Measurements from ENCODE around the gene FSTL4. TPM values are rescaled to one million over a fixed set of nuclear protein-coding genes. Genes with fewer than 3 reads are reported as not detected.
"Not testable (repeated sequence)": the region's sequence is repeated elsewhere in the genome, so short reads cannot be mapped to it uniquely, and the experiment has no call there.

FSTL4 gene
- total RNA-seq, 1 experiment from 2014 or later = not detected

DNA sequence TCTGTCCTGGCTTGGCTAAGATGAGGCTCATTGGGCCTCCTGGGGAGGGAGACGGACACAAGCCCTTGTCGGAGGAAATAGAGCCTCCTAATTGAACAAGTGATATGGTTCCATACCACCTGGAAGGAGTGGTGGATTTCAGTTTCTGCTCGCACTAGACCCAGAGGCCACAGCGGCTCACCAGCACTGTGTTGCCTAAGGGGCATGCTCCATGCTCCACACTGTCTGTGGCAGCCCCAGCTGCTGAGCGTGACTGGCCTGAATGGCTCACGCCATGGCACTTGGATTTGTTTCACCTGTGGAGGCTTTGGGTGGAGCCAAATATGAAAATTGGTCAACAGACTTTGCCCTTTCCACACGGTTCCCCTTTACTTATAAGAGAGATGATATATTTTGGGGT, 379.4 kb downstream of the FSTL4 start:
- in situ Hi-C loops (cut with HindIII; ENCODE audit: low pct_unique_long_range_greater_than_20kb, low sequenced_read_pairs) = no loop called here
- no peak for DNase-seq (ENCODE audit: low read depth)

DNA sequence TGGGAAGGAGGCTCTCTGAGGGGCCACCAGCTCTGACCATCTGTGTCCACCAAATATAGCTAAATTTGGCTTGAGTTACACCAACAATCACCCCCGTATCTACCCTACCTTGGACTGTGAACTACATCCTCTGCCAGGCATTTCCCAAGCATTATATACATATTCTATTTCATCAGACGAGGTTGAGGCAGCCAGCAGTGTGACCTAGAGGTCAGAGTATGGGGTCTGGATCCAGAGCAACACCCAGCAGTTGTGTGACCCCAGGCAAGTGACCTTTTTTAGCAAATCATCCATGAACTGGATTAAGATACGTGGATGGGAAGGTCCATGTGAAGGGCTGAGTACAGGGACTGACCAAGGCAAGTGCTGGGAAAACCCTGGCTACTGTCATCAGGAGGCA, 379.9 kb downstream of the FSTL4 start:
- DNase-seq (ENCODE audit: low read depth) = no peak
- in situ Hi-C loops (cut with HindIII; ENCODE audit: low pct_unique_long_range_greater_than_20kb, low sequenced_read_pairs) = no loop called here

DNA sequence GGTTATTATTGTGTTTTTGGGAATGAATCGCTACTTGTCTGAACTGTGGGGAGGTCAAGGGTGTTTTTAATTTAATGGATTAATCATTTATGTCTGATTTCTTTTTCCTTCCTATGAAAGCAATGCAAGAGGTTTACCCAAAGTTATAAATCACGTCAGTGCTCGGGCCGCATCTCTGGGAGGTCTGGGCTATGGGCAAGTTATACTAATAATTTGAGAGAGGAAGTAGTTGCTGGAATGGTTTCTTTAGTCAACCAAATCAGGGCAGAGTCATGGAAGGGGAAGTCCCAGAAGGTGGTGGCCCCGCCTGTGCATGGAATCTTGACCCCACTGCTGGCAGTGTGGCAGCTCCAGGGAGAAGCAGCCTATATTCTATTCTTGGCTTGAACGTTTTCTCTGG, 380.3 kb downstream of the FSTL4 start:
- in situ Hi-C loops (cut with HindIII; ENCODE audit: low pct_unique_long_range_greater_than_20kb, low sequenced_read_pairs) = no loop called here
- peak; percentile 50 for DNase-seq (ENCODE audit: low read depth)

DNA sequence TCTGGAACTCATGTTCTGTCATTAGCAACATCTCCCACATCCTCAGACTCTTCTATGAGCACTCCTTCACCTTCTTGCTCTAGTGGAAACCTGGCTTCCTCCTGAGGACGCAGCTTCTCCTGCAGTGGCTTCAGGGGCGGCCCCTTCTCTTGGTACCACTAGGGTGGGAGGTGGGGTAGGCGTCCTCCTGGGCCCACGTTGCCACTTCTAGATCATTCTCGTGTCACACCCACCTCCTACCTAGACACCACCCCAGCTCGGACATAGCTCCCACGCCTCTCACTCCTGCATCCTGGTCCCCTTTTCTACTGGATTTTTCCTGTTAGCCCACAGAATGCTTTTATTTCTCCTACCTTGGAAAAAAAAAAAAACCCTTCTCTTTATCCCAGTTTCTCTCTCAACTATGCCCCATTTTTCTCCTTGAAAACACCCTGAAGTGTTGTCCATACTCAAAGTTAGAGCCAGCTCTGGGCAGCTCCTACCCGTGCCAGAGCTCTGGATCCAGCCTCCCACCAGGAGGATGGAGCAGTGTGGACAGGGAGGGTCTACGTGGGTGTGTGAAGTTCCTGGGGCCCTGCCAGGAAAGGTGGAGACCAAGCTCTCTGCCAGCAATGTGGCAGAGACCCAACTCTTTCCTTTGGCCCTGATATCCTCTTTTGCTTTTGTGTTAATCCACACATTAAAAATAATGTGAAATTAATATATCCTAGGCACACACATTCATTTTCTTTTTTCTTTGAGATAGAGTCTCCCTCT, 381.3 kb downstream of the FSTL4 start:
- in situ Hi-C loops (cut with HindIII; ENCODE audit: low pct_unique_long_range_greater_than_20kb, low sequenced_read_pairs) = no loop called here
- no peak for DNase-seq (ENCODE audit: low read depth)

DNA sequence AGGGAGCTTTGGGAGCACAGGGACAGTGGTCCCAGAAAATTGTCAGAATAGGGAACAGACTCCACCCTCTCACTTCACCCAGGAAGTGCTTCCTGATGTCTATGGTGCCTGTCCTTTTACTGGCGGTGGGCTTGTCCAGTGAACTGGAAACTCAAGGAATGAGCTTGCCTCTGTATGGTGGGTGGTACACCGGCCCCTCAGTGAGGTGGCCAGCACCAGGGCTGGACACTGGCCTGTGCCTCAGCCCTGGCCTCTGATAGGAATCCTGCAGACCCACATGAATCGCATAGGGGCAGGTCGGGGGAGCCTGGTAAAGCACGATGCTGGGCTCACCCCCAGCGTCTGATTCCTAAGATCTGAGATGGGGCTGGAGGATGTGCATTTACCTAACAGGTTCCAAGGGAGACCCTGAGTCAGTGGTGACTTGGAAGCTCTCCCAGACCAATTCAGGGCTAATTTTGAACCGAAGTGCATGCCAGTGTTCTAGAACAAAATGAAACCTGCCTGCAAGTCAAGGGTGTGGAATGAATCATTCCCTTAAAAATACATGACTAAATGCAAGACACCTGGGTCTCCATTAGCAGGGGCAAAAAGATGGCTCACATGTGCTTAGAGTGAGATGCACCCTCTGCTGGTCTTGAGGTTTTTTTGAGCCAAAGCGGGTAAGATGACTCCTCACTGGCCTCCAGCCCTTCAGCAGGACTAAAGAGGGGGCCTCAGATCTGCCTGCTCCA, 382.2 kb downstream of the FSTL4 start:
- no peak for DNase-seq (ENCODE audit: low read depth)
- in situ Hi-C loops (cut with HindIII; ENCODE audit: low pct_unique_long_range_greater_than_20kb, low sequenced_read_pairs) = no loop called here

DNA sequence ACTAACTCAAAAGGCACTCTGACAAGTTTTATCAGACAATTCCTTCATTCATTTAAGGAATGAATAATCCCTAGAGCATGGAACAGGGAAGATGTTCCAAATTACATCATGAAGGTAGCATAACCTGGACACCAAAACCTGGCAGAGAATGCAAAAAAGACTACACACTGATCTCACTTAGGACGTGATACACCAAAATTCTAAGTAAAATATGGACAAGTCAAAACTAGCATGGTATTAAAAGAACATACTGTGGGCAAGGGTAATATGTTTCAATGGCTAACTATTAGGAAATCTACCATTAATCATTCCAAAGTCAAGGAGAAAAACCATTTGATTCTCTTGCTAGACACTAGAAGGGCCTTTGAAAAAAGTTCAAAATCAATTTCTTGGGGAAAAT, 384.0 kb downstream of the FSTL4 start:
- in situ Hi-C loops (cut with HindIII; ENCODE audit: low pct_unique_long_range_greater_than_20kb, low sequenced_read_pairs) = no loop called here
- DNase-seq (ENCODE audit: low read depth) = no peak

DNA sequence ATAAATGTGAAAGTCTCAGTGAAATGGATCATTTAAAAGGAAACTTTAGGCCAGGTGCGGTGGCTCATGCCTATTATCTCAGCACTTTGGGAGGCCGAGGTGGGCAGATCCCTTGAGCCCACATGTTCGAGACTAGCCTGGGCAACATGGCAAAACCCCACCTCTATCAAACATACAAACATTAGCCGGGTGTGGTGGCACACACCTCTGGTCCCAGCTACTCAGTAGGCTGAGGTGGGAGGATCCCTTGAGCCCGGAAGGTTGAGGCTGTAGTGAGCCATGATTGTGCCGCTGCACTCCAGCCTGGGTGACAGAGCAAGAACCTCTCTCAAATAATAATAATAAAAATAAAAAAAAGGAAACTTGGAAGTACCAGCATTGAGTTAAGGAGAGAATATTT, 384.4 kb downstream of the FSTL4 start:
- no peak for DNase-seq (ENCODE audit: low read depth)
- in situ Hi-C loops (cut with HindIII; ENCODE audit: low pct_unique_long_range_greater_than_20kb, low sequenced_read_pairs) = no loop called here

DNA sequence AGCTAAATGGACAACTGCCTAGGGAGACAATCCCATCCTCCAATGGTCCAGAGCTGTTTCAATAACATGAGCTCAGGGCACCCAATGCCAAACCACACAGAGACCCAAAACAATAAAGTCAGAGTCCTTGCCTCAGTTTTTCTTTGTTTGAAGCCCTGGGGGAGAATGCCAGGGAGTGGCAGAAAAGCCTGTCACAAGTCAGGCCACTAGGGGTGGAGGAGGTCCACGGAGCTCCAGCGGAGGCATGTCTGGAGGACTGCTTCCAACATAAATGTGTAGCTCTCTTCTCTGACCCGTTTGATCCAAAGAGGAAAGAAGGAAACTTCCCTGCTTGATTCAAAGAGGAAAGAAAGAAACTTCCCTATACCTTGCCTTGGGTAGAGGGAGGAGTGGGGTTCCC, 385.3 kb downstream of the FSTL4 start:
- in situ Hi-C loops (cut with HindIII; ENCODE audit: low pct_unique_long_range_greater_than_20kb, low sequenced_read_pairs) = no loop called here
- DNase-seq (ENCODE audit: low read depth) = no peak

DNA sequence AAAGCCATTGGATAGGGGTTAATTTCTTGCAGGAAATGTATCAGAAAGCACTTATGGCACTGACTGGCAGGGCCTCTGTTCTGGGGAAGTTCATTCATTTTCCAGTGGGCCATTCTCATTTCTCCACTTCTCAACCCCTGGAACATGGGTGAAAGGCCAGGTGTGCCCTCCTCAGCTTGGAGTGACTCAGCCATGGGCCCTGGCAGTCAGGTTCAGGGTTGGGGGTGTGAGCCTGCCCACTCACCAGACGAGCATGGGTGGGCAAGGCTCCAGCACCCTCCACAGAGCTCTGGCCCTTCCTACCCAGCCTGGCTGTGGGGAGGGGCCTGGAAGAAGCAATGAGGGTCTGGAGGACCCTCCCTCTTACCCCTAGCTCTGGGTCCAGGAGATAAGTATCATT, 386.2 kb downstream of the FSTL4 start:
- in situ Hi-C loops (cut with HindIII; ENCODE audit: low pct_unique_long_range_greater_than_20kb, low sequenced_read_pairs) = no loop called here
- DNase-seq (ENCODE audit: low read depth) = no peak

DNA sequence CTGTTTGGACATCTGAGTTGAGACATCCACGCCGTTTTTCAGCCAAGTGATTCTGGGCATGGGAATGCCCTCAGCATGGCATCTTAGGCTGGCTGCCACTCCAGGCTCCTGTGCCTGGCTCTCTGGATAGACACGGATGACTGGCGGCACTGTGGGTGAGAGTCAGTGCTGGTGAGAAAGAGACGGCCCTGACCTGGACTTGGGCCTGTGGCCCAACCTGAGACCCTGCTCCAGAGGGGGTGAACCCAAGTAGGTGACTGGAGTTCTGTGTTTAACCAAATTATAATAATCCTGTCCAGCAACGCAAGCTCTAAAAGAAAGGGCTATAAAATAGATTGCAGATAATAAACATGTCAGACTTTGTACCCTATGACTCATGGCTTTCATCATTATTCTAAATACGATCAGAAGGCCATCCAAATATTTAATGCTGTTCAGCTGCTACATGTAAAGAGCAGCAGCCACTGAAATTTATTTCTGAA, 386.6 kb downstream of the FSTL4 start:
- in situ Hi-C loops (cut with HindIII; ENCODE audit: low pct_unique_long_range_greater_than_20kb, low sequenced_read_pairs) = no loop called here
- peak; percentile 51 for DNase-seq (ENCODE audit: low read depth)

DNA sequence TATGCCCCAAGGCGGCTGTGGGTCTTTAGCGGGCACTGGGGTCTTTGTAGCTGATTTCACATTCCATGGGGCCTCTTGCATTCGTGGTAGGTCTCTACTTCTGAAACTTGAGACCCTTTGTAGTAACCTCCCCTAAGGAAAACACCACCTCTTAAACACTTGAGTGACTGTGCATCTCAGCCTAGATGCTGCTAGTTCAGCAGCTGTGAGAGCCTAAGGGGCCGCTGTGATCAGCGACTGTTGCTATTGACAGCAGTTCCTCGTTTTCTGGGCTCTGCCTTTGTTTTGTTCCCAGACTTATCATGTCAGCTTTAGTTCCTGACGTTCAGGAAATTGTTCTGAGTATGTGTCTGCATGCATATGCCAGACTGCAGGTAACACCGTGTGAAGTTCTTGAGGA, 389.4 kb downstream of the FSTL4 start:
- in situ Hi-C loops (cut with HindIII; ENCODE audit: low pct_unique_long_range_greater_than_20kb, low sequenced_read_pairs) = no loop called here
- no peak for DNase-seq (ENCODE audit: low read depth)

DNA sequence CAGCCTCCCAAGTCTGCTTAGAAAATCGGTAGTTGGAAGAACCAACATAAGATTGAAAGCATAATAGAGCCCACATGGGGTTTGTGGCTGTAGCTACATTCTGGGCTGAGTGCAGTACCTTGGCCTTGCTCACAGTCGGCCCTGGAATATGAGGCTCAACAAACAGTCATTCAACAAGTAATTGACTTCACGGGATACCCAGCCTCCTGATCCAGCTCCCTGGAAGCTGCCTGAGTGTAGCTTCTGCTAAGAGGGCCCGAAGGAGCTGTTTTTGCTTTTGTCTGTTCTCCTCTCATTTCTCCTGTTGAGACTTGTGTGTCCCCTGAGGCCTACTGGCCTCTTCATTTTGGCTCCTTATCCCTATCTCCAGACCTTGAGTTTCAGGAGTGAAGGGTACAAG, 389.8 kb downstream of the FSTL4 start:
- in situ Hi-C loops (cut with HindIII; ENCODE audit: low pct_unique_long_range_greater_than_20kb, low sequenced_read_pairs) = no loop called here
- DNase-seq (ENCODE audit: low read depth) = no peak

DNA sequence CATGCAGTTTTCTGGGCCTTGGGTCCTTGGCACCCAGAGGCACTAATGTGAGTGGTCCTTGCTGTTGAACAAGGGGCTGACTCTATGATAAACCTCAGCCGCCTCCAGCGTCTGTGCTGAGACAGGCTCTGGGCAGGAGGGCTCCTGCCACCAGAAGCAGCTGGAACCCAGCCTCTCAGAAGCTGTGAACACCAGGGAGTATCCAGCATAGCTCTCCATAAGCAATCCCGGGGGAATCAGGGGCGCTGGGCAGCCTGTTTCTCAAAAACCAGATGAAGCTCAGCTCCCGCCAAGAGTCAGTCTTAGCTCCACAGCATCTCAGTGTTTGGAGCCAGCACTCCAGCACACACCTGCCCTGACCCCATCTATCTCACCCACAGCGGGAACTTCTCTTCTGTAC, 390.3 kb downstream of the FSTL4 start:
- DNase-seq (ENCODE audit: low read depth) = no peak
- in situ Hi-C loops (cut with HindIII; ENCODE audit: low pct_unique_long_range_greater_than_20kb, low sequenced_read_pairs) = no loop called here

DNA sequence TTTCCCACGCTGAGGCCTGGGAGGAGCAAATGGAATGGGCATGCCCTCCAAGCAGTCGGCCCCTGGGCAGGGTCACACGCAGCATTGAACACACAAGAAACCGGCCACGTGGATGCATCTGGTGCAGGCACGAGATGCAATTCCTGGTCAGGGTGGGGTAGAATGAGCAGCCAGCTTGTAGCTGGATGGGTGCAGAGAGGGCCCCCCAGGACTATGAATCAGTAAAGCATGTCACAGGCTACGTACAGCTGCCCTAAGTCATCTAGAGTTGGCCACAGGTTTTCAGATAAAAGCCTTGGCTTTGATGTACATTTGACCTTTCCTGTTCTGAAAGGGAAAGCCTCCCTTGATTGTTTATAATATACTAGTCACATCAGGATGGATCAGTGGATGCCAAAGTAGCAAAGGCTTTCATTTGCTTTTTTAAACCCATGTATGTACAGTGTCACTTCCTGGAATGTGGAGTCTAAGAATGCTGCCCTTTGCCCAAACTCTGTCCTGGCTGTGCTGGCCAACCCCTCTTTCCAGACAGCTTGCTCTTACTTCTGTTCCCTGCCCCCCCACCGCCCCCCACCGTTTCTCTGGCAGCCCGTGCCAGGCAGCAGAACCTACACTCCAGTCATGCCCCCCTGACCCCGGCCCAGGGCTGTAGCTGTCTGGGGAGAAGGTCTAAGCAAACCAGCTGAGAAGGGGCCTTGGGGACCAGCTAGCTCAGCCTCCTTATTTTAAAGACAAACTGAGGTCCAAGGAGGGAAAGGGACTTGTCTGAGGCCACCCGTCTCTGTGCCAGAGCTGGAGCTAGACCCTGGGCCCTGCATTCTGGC, 391.3 kb downstream of the FSTL4 start:
- no peak for DNase-seq (ENCODE audit: low read depth)
- in situ Hi-C loops (cut with HindIII; ENCODE audit: low pct_unique_long_range_greater_than_20kb, low sequenced_read_pairs) = no loop called here

DNA sequence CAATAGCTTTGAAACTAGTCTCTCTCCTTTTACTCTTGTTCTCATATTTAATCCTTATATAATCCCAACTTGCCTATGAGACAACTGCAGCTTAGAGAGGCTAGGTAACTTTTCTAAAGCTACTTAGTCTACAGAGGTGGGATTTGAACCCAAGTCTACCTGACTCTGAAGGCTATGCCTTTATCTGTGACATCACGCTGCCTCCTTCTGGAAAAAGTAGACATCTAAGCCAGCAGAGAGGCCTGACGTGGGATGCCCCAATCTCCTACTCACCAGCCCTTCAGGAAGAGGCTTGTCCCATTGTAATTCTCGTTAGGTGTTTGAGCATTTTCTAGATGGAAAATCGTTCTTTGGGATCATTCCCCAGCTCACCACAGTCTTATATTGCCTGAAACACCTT, 393.0 kb downstream of the FSTL4 start:
- no peak for DNase-seq (ENCODE audit: low read depth)
- in situ Hi-C loops (cut with HindIII; ENCODE audit: low pct_unique_long_range_greater_than_20kb, low sequenced_read_pairs) = no loop called here

DNA sequence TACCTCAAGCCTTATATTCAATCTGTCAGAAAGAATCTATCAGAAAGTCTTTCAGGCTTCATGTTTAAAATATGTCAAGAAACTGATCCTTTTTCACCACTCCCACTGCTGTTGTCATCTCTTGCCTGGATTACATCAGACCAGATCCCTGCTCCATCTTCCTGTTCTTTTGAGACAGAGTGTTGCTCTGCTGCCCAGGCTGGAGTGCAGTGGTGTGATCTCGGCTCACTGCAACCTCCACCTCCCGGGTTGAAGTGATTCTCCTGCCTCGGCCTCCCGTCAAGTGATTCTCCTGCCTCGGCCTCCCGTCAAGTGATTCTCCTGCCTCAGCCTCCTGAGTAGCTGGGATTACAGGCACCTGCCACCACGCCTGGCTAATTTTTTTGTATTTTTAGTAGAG, 396.2 kb downstream of the FSTL4 start:
- DNase-seq (ENCODE audit: low read depth); in situ Hi-C loops (cut with HindIII; ENCODE audit: low pct_unique_long_range_greater_than_20kb, low sequenced_read_pairs): not testable (repeated sequence)

DNA sequence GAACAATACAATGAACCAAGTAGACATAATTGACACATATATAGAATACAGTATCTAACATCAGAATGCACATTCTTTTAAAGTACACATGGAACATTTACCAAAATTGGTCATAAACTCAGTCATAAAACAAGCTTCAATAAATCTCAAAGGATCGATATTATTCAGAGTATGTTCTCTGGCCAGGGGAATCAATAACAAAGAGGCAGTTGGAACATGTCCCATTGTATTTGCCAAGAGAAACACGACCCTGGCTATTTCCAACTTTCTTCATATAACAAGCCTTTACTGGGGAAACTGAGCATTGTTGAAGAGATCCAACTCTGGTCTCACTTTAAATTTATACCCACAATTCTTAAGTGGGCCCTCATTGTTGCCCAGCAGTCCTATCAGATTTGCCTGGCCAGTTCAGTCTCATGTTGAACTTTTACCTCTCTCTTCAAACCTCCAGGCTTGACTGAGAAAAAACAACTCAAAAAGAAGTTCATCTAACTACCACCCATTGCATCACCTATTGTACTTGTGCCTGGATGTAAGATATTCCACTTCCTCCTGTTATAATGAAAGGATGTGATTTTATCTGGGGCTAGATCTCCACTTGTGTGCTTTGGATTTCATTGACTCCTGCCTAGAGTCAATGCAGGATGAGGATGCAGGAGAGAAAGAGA, 398.1 kb downstream of the FSTL4 start:
- no peak for DNase-seq (ENCODE audit: low read depth)
- in situ Hi-C loops (cut with HindIII; ENCODE audit: low pct_unique_long_range_greater_than_20kb, low sequenced_read_pairs) = no loop called here

DNA sequence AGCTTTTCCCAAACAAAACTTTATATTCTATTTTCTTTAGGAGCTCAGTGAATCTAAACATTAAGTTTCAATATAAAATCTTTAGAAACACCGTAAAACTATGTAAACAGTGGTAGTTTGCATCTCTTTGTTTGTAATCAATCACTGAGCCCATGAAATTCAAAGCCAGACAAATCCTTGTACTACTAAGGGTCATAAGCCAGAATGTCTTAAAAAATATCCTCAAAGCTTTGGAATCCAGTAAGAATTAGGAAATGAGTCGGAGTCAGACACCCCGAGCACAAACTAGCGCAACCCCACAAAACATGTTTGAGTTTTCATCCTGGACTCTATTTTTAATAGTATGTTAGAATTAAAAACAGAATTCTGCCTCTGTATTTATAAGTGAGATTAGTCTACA, 406.7 kb downstream of the FSTL4 start:
- in situ Hi-C loops (cut with HindIII; ENCODE audit: low pct_unique_long_range_greater_than_20kb, low sequenced_read_pairs) = no loop called here

DNA sequence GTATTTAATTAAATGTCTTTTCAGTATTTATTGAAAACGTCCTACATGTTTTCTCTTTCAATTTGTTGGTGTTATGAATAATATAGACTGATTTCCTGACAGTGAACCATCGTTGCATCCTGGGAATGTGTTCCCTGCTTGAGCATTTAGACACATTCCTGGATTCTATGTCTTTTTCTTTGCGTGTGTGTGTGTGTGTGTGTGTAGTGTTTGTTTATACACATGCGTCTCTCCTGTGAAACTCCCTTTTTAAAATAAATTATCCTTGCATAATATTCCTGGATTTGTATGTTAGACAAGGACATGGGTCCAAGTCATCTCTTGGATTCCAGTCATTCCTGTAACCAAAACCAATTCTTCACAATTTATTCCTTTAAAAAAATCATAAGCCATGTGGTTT, 407.1 kb downstream of the FSTL4 start:
- no peak for DNase-seq (ENCODE audit: low read depth)
- in situ Hi-C loops (cut with HindIII; ENCODE audit: low pct_unique_long_range_greater_than_20kb, low sequenced_read_pairs) = no loop called here

More for the DNA sequence above, 406.7 kb downstream of the FSTL4 start:
- DNase-seq (ENCODE audit: low read depth) = no peak

Measured in Caki2 (cell line).